HEK293 (cell line): Measurements from ENCODE around the gene SLC35F3.

Source experiments
- ATF2 ChIP-seq: fragments of 450-650 bp; formaldehyde crosslinking; IDR thresholded peaks from 2 replicates; pipeline ENCODE4 v1.5.1; 2016; ENCODE audit warnings: missing biosample characterization, missing genetic modification characterization, low read depth
- BCL11A ChIP-seq: fragments of 450-650 bp; formaldehyde crosslinking; IDR thresholded peaks from 2 replicates; pipeline ENCODE4 v1.5.1; 2016; ENCODE audit warnings: low read depth, missing biosample characterization, missing genetic modification characterization
- BCL6B ChIP-seq: fragments of 450-650 bp; formaldehyde crosslinking; IDR thresholded peaks from 2 replicates; pipeline ENCODE4 v1.5.1; 2017; ENCODE audit warnings: missing biosample characterization, missing genetic modification characterization
- HOXD13 ChIP-seq: sonication (generic); formaldehyde crosslinking; IDR thresholded peaks from 2 replicates; pipeline ENCODE4 v1.8.0; 2022; ENCODE audit warnings: missing genetic modification reagents, borderline replicate concordance
- KLF17 ChIP-seq: fragments of 450-650 bp; formaldehyde crosslinking; IDR thresholded peaks from 2 replicates; pipeline ENCODE4 v1.5.1; 2016; ENCODE audit warnings: missing biosample characterization, missing genetic modification characterization
- PRDM10 ChIP-seq: fragments of 450-650 bp; formaldehyde crosslinking; IDR thresholded peaks from 2 replicates; pipeline ENCODE4 v1.5.1; 2016; ENCODE audit warnings: missing biosample characterization, missing genetic modification characterization
- PRDM6 ChIP-seq: fragments of 450-650 bp; formaldehyde crosslinking; IDR thresholded peaks from 2 replicates; pipeline ENCODE4 v1.5.1; 2017; ENCODE audit warnings: missing biosample characterization, missing genetic modification characterization
- SCRT2 ChIP-seq: fragments of 450-650 bp; formaldehyde crosslinking; IDR thresholded peaks from 2 replicates; pipeline ENCODE4 v1.5.1; 2016; ENCODE audit warnings: missing biosample characterization, missing genetic modification characterization
- ZBTB7A ChIP-seq: fragments of 450-650 bp; formaldehyde crosslinking; IDR thresholded peaks from 2 replicates; pipeline ENCODE4 v1.5.1; 2016; ENCODE audit warnings: low read depth, missing biosample characterization, missing genetic modification characterization
- ZNF132 ChIP-seq: fragments of 450-650 bp; formaldehyde crosslinking; IDR thresholded peaks from 2 replicates; pipeline ENCODE4 v1.5.1; 2017; ENCODE audit warnings: missing biosample characterization, missing genetic modification characterization, borderline replicate concordance
- ZNF266 ChIP-seq: fragments of 450-650 bp; formaldehyde crosslinking; IDR thresholded peaks from 2 replicates; pipeline ENCODE4 v1.5.1; 2016; ENCODE audit warnings: missing biosample characterization, missing genetic modification characterization, low read depth
- ZNF280D ChIP-seq: fragments of 450-650 bp; formaldehyde crosslinking; IDR thresholded peaks from 2 replicates; pipeline ENCODE4 v1.5.1; 2016; ENCODE audit warnings: missing biosample characterization, missing genetic modification characterization
- ZNF366 ChIP-seq: fragments of 450-650 bp; formaldehyde crosslinking; conservative IDR thresholded peaks from 2 replicates; pipeline ENCODE4 v1.5.1; 2016; ENCODE audit warnings: missing biosample characterization, missing genetic modification characterization
- ZNF391 ChIP-seq: fragments of 450-650 bp; formaldehyde crosslinking; IDR thresholded peaks from 2 replicates; pipeline ENCODE4 v1.5.1; 2016; ENCODE audit warnings: low read depth, missing biosample characterization, missing genetic modification characterization, borderline replicate concordance
- ZNF416 ChIP-seq: fragments of 450-650 bp; formaldehyde crosslinking; IDR thresholded peaks from 2 replicates; pipeline ENCODE4 v1.5.1; 2016; ENCODE audit warnings: missing biosample characterization, missing genetic modification characterization
- ZNF48 ChIP-seq: fragments of 450-650 bp; formaldehyde crosslinking; IDR thresholded peaks from 2 replicates; pipeline ENCODE4 v1.5.1; 2016; ENCODE audit warnings: missing biosample characterization, missing genetic modification characterization
- ZNF639 ChIP-seq: fragments of 450-650 bp; formaldehyde crosslinking; IDR thresholded peaks from 2 replicates; pipeline ENCODE4 v1.5.1; 2016; ENCODE audit warnings: missing biosample characterization, missing genetic modification characterization
- ZNF664 ChIP-seq: fragments of 450-650 bp; formaldehyde crosslinking; IDR thresholded peaks from 2 replicates; pipeline ENCODE4 v1.5.1; 2016; ENCODE audit warnings: missing biosample characterization, missing genetic modification characterization
- ZNF677 ChIP-seq: fragments of 450-650 bp; IDR thresholded peaks from 2 replicates; pipeline ENCODE4 v1.5.0; 2018; ENCODE audit warnings: missing biosample characterization, mild to moderate bottlenecking, missing genetic modification characterization, moderate library complexity
- ZNF76 ChIP-seq: fragments of 450-650 bp; formaldehyde crosslinking; IDR thresholded peaks from 2 replicates; pipeline ENCODE4; 2016; ENCODE audit warnings: low read depth, missing biosample characterization, missing genetic modification characterization, borderline replicate concordance
- ZNF768 ChIP-seq: fragments of 450-650 bp; formaldehyde crosslinking; IDR thresholded peaks from 2 replicates; pipeline ENCODE4 v1.5.1; 2018; ENCODE audit warnings: missing biosample characterization, mild to moderate bottlenecking, missing genetic modification characterization
- ZSCAN4 ChIP-seq: fragments of 450-650 bp; formaldehyde crosslinking; IDR thresholded peaks from 2 replicates; pipeline ENCODE4 v1.5.1; 2017; ENCODE audit warnings: missing biosample characterization, missing genetic modification characterization

Gene SLC35F3

GRCh38 chr1:234373064-234373958 lies 468.8 kb downstream of the SLC35F3 start, which contains the start of gene COA6 (continued):
- TF ChIP-seq ZSCAN4 (tag by site-specific recombination) (no peak; the same call in 1 of the 2 replicates), ZNF416 (tag by site-specific recombination) (no peak), ZNF280D (tag by site-specific recombination) (peak; percentile 35; the same call in 1 of the 2 replicates), ATF2 (tag by site-specific recombination) (no peak; the same call in none of the 2 replicates), ZNF266 (tag by site-specific recombination) (no peak; the same call in 1 of the 2 replicates), ZNF677 (no peak), HOXD13 (CRISPR knock-in tag) (no peak), ZNF664 (no peak), ZNF768 (tag by site-specific recombination) (peak; percentile 22; the same call in 1 of the 2 replicates), ZNF366 (peak; percentile 64; the same call in 1 of the 2 replicates), PRDM10 (peak; percentile 72), ZNF76 (peak; percentile 72), ZNF391 (tag by site-specific recombination) (peak; percentile 80; the same call in 1 of the 2 replicates), ZNF639 (tag by site-specific recombination) (peak; percentile 75), ZNF132 (no peak), PRDM6 (tag by site-specific recombination) (no peak; the same call in 1 of the 2 replicates), SCRT2 (tag by site-specific recombination) (peak; percentile 80), ZBTB7A (peak; percentile 66; the same call in 1 of the 2 replicates), BCL6B (tag by site-specific recombination) (no peak), KLF17 (tag by site-specific recombination) (peak; percentile 93), ZNF48 (tag by site-specific recombination) (no peak), BCL11A (tag by site-specific recombination) (peak; percentile 8; the same call in 1 of the 2 replicates)
